Aorta (tissue), 5 donors: ENCODE results near the gene ELMOD1. TPM values are rescaled to one million over a fixed set of nuclear protein-coding genes. Genes with fewer than 3 reads are reported as not detected.
A peak's percentile ranks its signal among the peaks of the same experiment; 100 is the strongest.
"Not testable (repeated sequence)": the region's sequence is repeated elsewhere in the genome, so short reads cannot be mapped to it uniquely, and the experiment has no call there.

Experiments used
- ATAC-seq: fragments of 200-7000 bp; cut with Tn5 transposase; one replicate; pipeline ENCODE4 v1.9.1; 2022; ENCODE audit warnings: moderate library complexity; ENCODE audit not compliant: low FRiP score
- DNase-seq, 2 donors: peaks; one replicate each; pipeline ENCODE4 v3.0.0-alpha.2; 2020
- H3K27ac ChIP-seq, 2 donors: one replicate each; pipeline ENCODE4 v1.5.1; 2013; ENCODE audit warnings: low read length in 2 of 2, mild to moderate bottlenecking in 2 of 2, moderate library complexity in 2 of 2, control low read depth in 1 of 2, inconsistent platforms in 1 of 2, low read depth in 1 of 2
- H3K27me3 ChIP-seq, 2 donors: one replicate each; pipeline ENCODE4 v1.6.1; 2013; ENCODE audit warnings: control low read depth in 1 of 2, low read length in 1 of 2, mild to moderate bottlenecking in 1 of 2, moderate library complexity in 1 of 2; ENCODE audit not compliant: insufficient read depth in 2 of 2, control insufficient read depth in 1 of 2
- H3K36me3 ChIP-seq, 2 donors: one replicate each; pipeline ENCODE4 v1.6.1; 2013; ENCODE audit warnings: control low read depth in 1 of 2, low read length in 1 of 2, mild to moderate bottlenecking in 1 of 2; ENCODE audit not compliant: insufficient read depth in 2 of 2, control insufficient read depth in 1 of 2
- H3K4me1 ChIP-seq, 2 donors: one replicate each; pipeline ENCODE4 v1.6.1; 2013; ENCODE audit warnings: low read length in 2 of 2, control low read depth in 1 of 2, mild to moderate bottlenecking in 1 of 2, moderate library complexity in 1 of 2; ENCODE audit not compliant: insufficient read depth in 2 of 2, control insufficient read depth in 1 of 2
- H3K4me3 ChIP-seq, 2 donors: one replicate each; pipeline ENCODE4 v1.5.1; 2013; ENCODE audit warnings: low read length in 2 of 2, control low read depth in 1 of 2, mild to moderate bottlenecking in 1 of 2
- H3K9me3 ChIP-seq: one replicate; pipeline ENCODE4 v1.6.1; 2013; ENCODE audit warnings: mild to moderate bottlenecking, low read length; ENCODE audit not compliant: control insufficient read depth
- WGBS, 2 donors: extraction: QIAGEN DNeasy Blood & Tissue Kit; methylation state at CpG; one replicate each; pipeline ENCODE4 v1.1.7; 2013; 5-methylcytosine and 5-hydroxymethylcytosine counted together
- intact Hi-C, 2 donors: fragments of 100-400 bp; cut with DNase I; formaldehyde crosslinking; loops; one replicate each; pipeline versions ENCODE4 v1.14.2 to v1.15.0; 2022
- polyA plus RNA-seq, 2 donors: library from polyadenylated mRNA; stranded (reverse); fragments of 200-250 nt; gene quantifications; one replicate each; pipeline ENCODE4 v1.2.3, GENCODE V29; 2013
- total RNA-seq, 2 donors: library from RNA; stranded (reverse); fragmentation: NEBNext Ultra II Directional; extraction: Animal tissue kit (Norgen Biotek cat#: 25700); gene quantifications; one replicate each; pipeline ENCODE4 v1.2.1, GENCODE V29; 2021
- donor health status: healthy with polysubstance abuse.
- donor health status: Bipolar disorder and iron deficiency.
- donor health status: DM: no; HTN: no; CAD: no.
- donor health status: DM: no; HTN: no; CAD: no.
- donor health status: DM: yes; HTN: yes; CAD: no.

The ELMOD1 gene
- total and polyA plus RNA-seq, 4 donors, result 0.32 to 0.33 TPM; not detected in 2

- WGBS, 2 donors, result 23 to 27% methylated on average over 2 of the region's 2 CpGs
- not testable (repeated sequence) for H3K9me3 ChIP-seq, H3K4me3 ChIP-seq, H3K4me1 ChIP-seq, ATAC-seq, H3K27ac ChIP-seq, H3K36me3 ChIP-seq, H3K27me3 ChIP-seq
- intact Hi-C loops, result loop anchor here (2.0 to 5.0 kb wide), 2 partner anchors 111 to 112 kb away; no protein-coding TSS in a partner anchor
- DNase-seq, result peak in 1 of 2 donors; percentile 60
Observed at GRCh38 chr11:107576497-107577345, 14.2 kb upstream of the ELMOD1 start.

- H3K4me3 ChIP-seq, result no peak overlapping the region
- no peak overlapping the region for H3K27ac ChIP-seq
- H3K27me3 ChIP-seq, result no peaks in the 10 kb centered on the region
- no peak for DNase-seq
- no peak for ATAC-seq
- H3K9me3 ChIP-seq, result no peaks in the 10 kb centered on the region
- no peaks in the 10 kb centered on the region for H3K4me1 ChIP-seq
- 75 to 94% methylated on average over 6 of the region's 6 CpGs for WGBS, 2 donors
- H3K36me3 ChIP-seq, result no peaks in the 10 kb centered on the region
- intact Hi-C loops, result loop anchor here (2.0 to 5.0 kb wide), 2 partner anchors 110 to 111 kb away; no protein-coding TSS in a partner anchor
Observed at GRCh38 chr11:107577346-107577711, 13.6 kb upstream of the ELMOD1 start.

GRCh38 chr11:107579169-107579568 is 11.8 kb upstream of the ELMOD1 start:
- not testable (repeated sequence) for ATAC-seq, DNase-seq, H3K9me3 ChIP-seq, H3K27me3 ChIP-seq, H3K4me1 ChIP-seq, H3K27ac ChIP-seq, H3K4me3 ChIP-seq, H3K36me3 ChIP-seq
- intact Hi-C loops, result loop anchor here in 1 of 2 donors (5.0 kb wide), 1 partner anchor 108 kb away; no protein-coding TSS in a partner anchor
- WGBS, 2 donors, result 98 to 99% methylated on average over 2 of the region's 2 CpGs

- ATAC-seq, result no peak
- intact Hi-C loops, result loop anchor here in 1 of 2 donors (10.0 kb wide), 1 partner anchor 314 kb away; no protein-coding TSS in a partner anchor
- Histone ChIP-seq H3K9me3 (no peaks in the 10 kb centered on the region), H3K4me1 (no peaks in the 10 kb centered on the region), H3K36me3 (no peaks in the 10 kb centered on the region), H3K4me3 (no peak overlapping the region), H3K27ac (no peak overlapping the region), H3K27me3 (no peaks in the 10 kb centered on the region)
- WGBS, 2 donors, result 59 to 64% methylated on average over 3 of the region's 3 CpGs
- DNase-seq, result no peak
Observed at GRCh38 chr11:107581147-107581546, 9.8 kb upstream of the ELMOD1 start.

GRCh38 chr11:107583629-107584195 is 7.2 kb upstream of the ELMOD1 start:
- no peaks in the 10 kb centered on the region for H3K9me3 ChIP-seq
- intact Hi-C loops, result loop anchor here in 1 of 2 donors (10.0 kb wide), 1 partner anchor 311 kb away; no protein-coding TSS in a partner anchor
- 66 to 68% methylated on average over 3 of the region's 3 CpGs for WGBS, 2 donors

GRCh38 chr11:107587306-107587979 is 3.5 kb upstream of the ELMOD1 start:
- WGBS, 2 donors, result 91 to 92% methylated on average over 5 of the region's 5 CpGs
- no peaks in the 10 kb centered on the region for H3K9me3 ChIP-seq
- no peak overlapping the region for H3K27ac ChIP-seq
- ATAC-seq (no peak), DNase-seq (no peak)
- no peaks in the 10 kb centered on the region for H3K36me3 ChIP-seq
- H3K4me3 ChIP-seq, result no peak overlapping the region
- peaks cover 0 to 3% of the 10 kb centered on the region in 2 donors for H3K4me1 ChIP-seq
- H3K27me3 ChIP-seq, result no peaks in the 10 kb centered on the region
- intact Hi-C loops, result loop anchor here in 1 of 2 donors (10.0 kb wide), 1 partner anchor 307 kb away; no protein-coding TSS in a partner anchor

More at GRCh38 chr11:107583629-107584195, 7.2 kb upstream of the ELMOD1 start:
- H3K27me3 ChIP-seq, result no peaks in the 10 kb centered on the region
- DNase-seq (no peak), ATAC-seq (no peak)
- H3K4me1 ChIP-seq, result no peaks in the 10 kb centered on the region
- no peak overlapping the region for H3K4me3 ChIP-seq
- no peaks in the 10 kb centered on the region for H3K36me3 ChIP-seq
- no peak overlapping the region for H3K27ac ChIP-seq

GRCh38 chr11:107591378-107592230 is 657 bp downstream of the ELMOD1 start:
- Histone ChIP-seq H3K36me3 (no peaks in the 10 kb centered on the region), H3K27ac (no peak overlapping the region), H3K9me3 (no peaks in the 10 kb centered on the region), H3K27me3 (no peaks in the 10 kb centered on the region), H3K4me3 (peak overlapping the region; percentile 56 to 66), H3K4me1 (peaks cover 0 to 3% of the 10 kb centered on the region in 2 donors)
- ATAC-seq (peak; percentile 53), DNase-seq (peak in 1 of 2 donors; percentile 79)
- WGBS, 2 donors, result 0 to 1% methylated on average over 49 of the region's 49 CpGs
- intact Hi-C loops, result no loop called here

GRCh38 chr11:107592231-107592590 is 1.3 kb downstream of the ELMOD1 start:
- WGBS, 2 donors, result 42% methylated on average over 6 of the region's 6 CpGs

More at GRCh38 chr11:107592231-107592590, 1.3 kb downstream of the ELMOD1 start:
- Histone ChIP-seq H3K27ac (no peak overlapping the region), H3K4me1 (peaks cover 0 to 3% of the 10 kb centered on the region in 2 donors), H3K4me3 (no peak overlapping the region), H3K27me3 (no peaks in the 10 kb centered on the region), H3K9me3 (no peaks in the 10 kb centered on the region), H3K36me3 (no peaks in the 10 kb centered on the region)
- DNase-seq (no peak), ATAC-seq (no peak)
- intact Hi-C loops, result no loop called here
